Stimulated activated CD8-positive, alpha-beta memory T cell treated with anti-CD3 and anti-CD28 coated beads, Interleukin-12 subunit alpha, Interleukin-12 subunit beta, amount 100 ng/mL, for 24 hours (primary cell): ENCODE results near the gene TMEM59L.
A peak's percentile ranks its signal among the peaks of the same experiment; 100 is the strongest.
"Not testable (repeated sequence)": the region's sequence is repeated elsewhere in the genome, so short reads cannot be mapped to it uniquely, and the experiment has no call there.

Source experiments
- DNase-seq: peaks from one replicate; pipeline ENCODE4 v3.0.0-alpha.2; 2020; ENCODE audit errors: extremely low read depth

The TMEM59L gene

DNA sequence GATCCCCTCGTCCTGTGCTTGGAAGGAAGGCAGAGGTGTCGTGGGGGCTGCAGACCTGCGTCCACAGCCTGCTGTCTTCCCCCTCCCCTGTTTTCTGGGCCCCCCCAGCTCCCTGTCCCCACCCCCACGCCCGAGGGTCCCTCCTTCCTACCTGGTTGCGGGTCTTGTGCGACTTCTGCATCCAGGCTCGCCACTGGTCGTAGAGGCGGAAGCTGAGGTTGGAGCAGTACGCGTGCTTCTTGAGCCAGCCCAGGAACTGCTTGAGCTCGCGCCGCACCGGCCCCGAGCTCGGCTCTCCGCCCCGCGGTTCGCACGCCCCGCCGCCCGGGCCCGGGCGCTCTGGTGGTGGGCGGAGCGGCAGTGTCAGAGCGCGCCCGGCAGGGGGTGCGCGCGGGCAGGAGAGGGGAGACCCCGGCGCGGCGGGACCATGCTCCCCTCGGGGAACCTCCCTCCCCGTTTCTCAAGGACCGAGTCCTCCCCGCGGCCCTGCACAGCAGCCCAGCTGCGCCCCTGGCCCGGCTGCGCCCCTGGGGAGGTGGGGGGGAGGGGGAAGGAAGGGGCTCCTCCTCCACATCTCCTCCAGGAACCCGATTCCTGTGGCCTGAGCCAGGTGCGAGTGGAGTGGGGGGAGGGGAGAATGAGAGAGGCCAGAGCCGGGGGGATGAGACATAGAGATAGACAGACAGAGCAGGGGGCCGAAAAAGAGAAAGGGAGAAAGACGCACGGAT lies 18.4 kb upstream of the TMEM59L start:
- DNase-seq: peak; percentile 39

DNA sequence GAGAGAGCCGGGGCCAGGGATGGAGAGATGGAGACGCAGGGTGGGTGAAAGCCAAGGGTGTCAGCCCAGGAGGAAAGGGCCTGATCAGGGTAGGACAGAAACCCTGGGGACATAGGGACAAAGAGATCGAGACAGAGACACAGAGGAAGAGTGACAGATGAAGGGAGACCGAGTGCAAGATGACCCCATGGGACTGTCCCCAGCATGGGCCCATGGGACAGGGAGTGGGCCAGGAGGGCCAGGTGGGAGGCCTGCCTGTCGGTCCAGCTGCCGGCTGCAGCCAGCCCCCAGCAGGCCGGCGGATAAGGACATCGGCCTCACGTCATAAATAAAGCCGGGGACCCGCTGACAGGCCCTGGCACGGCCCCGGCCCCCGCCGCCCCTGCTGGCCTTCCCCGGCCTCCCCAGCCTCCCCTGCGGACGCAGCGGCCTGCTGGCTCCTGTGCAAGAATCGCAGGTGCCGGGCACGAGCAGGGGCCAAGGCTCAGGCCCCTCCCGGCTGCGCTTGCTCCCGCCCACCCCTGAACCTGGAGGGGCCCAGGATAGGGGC lies 17.8 kb upstream of the TMEM59L start:
- DNase-seq: no peak

- no peak for DNase-seq
These were observed 17.2 kb upstream of the TMEM59L start for GRCh38 chr19:18595475-18595874.

GRCh38 chr19:18596752-18597157 lies 15.9 kb upstream of the TMEM59L start:
- DNase-seq: no peak

DNA sequence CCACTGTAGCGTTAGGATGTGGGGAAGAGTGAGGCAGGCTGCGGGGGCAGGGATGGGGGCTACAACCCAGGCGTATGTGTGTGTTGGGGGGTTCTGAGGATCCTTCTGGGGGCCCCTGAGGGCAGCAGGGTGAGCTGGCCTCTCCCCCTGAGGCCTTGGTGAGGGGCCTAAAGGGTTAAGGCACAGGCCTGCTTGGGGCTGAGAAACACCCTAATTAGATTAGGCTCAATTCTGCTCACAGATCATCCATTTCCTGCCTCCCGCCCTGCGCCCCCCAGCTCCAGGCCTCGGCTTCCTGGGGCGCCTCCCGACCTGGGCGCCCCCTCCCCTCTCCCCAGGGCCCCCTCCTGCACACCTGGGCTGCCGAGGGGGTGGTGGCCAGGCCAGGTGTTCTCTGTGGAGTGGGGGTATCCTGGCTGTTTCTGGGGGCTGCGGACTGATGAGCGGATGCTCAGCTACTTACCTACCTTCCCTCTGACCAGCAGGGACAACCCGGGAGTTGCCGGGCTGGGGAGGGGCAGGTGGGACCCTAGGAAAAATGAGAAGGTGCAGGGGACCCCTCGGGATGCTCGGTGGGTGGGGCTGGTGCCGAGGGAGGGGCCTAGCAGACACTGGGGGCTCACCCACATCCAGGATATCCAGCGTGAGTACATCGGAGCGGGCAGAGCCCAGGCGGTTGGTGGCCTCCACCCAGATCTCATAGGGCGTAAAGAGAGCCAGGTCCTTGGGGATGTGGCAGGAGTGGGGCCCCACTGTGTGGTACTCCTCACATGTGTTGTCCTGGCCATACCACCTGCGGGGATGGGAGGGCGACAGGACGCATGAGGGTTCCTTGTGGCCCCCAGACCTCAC lies 14.6 kb upstream of the TMEM59L start:
- DNase-seq: no peak

DNA sequence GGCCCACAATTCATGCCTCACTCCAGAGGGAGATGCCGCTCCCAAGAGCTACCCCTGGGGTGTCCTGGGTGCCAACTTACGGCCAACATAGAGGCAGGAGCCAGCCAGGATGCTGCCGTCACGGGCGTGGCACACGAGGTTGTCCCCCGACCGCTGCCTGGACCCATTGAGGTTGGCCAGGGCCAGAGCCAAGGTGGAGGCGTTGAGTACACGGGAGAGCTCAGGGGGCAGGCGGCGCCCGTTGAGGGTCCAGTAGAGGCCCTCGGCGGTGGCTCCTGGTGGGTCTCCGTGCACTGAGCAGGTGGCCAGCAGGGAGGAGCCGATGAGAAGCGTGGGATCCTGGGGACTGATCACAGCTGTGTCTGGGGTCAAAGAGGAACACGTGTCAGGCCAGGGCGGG lies 13.2 kb upstream of the TMEM59L start:
- no peak for DNase-seq

GRCh38 chr19:18600692-18601397 lies 11.8 kb upstream of the TMEM59L start:
- not testable (repeated sequence) for DNase-seq

DNA sequence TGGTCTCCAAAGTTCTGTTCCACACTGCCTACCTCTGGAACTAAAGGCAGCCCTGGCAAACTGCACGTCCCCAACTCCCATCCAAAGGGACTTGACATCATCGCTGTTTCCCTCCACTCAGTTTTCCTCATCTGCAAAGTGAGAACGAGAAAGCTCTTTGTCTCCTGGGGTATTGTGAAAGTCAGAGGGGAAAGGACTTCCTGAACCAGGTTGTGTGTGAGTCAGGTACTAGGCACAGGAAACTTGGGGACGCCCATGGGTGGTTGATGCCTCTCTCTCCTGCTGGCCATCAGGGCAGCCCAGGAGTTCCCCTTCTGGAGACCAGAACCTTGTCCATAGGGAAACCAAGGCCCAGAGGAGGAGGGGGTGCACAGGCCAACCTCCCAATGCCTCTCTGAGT lies 10.8 kb upstream of the TMEM59L start:
- DNase-seq: no peak

DNA sequence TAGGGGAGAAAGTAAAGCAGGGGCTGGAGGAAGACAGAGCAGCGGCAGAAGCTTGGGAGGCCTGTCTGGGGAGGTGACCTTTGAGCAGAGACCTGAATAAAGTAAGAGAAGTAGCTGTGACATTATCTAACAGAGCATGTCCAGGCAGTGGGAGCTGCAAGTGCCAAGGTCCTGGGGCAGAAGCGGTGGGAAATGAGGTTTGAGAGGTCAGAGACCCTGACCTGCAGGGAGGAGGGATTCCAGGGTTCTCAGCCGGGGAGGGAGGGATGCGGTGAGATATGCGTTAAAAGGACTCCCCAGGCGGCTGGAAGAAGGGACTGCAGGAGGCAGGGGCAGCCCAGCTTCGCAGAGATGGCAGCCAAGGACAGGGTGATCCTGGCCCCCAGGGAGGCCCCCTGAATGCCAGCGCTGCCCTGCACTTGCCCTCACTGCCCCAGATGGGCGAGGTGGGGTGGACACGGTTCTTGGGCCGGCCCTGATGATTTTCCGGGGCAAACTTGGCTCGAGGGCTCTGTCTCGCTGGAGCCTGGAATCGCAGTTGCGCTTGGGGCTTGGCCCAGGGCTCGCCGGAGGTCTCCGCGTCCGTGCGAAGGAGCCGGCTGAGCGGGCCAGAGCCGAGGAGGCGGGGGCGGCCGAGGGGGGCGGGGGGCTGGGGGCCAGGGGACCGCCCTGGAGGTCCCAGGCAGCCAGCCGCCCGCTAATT lies 9.3 kb upstream of the TMEM59L start:
- no peak for DNase-seq

- DNase-seq: no peak
These were observed 8.5 kb upstream of the TMEM59L start for GRCh38 chr19:18603958-18604819.

- no peak for DNase-seq
These were observed 7.9 kb upstream of the TMEM59L start for GRCh38 chr19:18604820-18605159.

DNA sequence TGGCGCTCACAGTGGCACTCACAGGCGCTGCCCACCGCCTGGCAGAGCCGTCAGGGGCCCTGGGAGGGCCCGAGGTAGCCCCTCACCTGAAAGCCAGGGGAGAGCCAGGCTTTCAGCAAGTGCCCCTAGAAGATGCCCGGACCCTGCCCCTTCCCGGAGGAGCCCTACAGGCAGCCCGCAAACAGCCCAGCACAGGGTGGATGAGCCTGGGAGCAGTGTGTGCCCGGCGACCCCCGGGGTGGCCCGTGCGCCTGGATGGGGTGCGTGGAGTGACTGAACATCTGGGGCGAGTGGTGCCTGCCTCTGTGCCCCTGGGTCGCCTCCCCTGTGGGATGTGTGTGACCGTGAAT lies 7.5 kb upstream of the TMEM59L start:
- DNase-seq: no peak

DNA sequence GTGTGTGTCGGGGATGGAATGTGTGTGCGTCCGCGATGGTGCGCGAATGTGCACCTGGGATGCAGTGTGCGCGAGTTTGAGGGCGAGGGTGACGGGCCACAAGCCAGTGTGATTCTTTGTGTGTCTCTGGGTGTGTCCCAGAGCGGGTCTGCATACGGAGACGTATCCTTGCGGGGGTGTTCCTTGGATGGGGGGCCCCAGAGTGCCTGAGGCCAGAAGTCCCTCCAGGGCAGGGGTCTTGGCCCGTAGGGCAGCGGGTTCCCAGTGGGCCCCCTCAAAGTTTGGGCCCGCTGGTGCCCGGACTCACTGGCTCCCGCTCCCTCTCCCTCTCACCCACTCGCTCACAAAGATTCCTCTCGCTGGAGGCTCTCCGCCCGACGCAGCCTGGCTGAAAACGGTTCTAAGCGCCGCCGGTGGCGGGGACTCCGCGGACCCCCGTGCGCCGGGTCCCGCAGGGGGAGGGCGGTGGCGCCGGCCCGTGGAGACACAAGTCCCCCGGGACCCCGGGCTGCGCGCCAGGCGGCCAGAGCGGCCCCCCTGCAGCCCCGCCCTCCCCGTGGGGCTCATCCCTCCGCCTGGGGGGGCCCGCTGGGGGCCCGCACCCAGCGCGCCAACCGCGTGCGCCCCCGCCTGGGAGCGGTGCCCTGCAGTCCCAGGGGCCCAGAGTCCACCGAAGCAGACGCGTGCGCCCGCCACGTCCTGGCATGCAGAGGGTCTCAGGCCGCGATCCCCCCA lies 7.0 kb upstream of the TMEM59L start:
- DNase-seq: no peak

DNA sequence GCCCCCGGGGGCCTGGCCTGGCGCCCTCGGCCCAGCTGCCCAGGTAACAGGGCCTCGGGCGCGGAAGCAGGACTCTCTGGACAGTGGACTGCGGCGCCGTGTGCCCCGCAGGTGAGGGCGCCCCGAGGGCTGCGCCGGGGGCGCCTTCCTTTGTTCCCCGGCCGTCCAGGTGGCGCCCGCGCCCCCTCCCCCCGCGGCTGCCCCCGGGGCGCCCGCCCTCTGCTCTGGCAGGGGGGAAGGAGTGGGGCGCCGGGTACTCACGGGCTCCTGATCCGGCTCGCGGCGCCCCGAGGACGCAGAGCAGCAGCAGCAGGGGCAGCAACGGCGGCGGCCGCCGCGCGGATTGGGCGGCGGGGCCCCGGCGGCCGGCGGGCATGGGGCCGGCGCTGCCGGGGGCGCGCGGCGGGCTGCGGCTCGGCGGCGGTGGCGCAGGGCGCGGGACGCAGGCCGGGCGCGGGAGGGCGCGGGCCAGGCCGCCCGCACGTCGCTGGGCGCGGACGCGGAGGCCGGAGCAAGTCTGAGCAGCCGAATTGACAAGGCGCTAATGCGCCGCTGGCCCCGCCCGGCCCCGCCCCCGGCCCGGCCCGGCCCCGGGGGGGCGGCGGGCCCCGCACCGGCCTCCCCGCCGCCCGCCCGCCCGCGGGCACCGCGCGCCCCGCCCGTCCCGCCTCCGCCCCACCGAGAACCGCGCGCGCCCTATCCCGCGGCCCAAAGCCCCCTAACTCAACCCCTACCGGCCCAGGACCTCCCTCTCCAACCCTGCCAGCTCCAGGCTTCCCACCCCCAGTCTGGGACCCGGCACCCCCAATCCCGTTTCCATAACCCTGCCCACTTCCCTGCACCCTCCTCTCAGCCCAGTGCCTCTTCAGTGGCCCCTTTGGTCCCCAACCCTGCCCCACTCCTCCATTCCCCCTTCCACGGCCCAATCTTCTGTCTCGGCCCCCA lies 6.1 kb upstream of the TMEM59L start, which contains the start of gene CRLF1:
CRLF1 (minus strand) TSS at position 519 of the 945 bp plus-strand sequence; CDS start at position 376, 143 bp downstream.
- no peak for DNase-seq

GRCh38 chr19:18607226-18608101 lies 5.2 kb upstream of the TMEM59L start:
- no peak for DNase-seq

DNA sequence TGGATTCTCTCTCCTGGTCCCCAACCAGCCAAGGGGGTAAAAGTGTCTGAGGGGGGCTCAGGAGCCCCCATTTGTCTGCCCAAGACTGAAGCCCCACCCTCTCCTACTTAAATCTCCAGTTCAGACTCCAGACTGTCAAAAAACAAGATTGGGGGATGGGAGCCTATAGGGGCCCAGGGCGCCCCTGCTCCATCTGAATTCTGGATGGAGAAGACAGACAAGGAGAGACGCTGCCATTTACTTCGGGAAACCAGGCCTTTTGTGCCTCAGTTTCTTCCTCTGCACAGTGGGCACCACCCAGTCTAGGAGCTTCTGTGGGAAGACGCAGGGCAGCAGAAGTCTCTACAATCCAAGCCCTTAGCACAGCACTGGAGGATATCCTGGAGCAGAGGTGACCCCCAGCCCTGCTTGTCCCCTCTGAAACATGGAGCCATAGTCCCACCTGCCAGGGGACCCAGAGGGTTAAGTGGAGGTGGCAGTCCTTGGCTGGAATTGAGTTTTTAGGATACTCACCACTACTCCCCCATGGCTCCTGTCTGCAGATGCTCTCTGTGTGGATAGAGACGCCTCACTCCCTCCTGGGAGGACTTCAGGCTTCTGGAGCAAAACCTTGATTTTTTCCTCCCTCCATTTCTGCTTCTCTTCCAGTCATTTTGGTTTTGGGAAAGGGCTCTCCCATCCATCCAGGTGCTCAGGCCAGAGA lies 4.4 kb upstream of the TMEM59L start:
- no peak for DNase-seq
